Measurements from ENCODE around the gene ADGRB3. TPM values are rescaled to one million over a fixed set of nuclear protein-coding genes. Genes with fewer than 3 reads are reported as not detected.

Gene ADGRB3
- polyA plus RNA-seq, 3 donors, result 0.04 to 0.23 (median 0.05) TPM

GRCh38 chr6:68774843-68775242, 139.8 kb downstream of the ADGRB3 start:
- no peak overlapping the region for H3K27ac Mint-ChIP-seq
- Histone ChIP-seq H3K27ac (ENCODE audit: low read depth in 1 of 2, low read length in 2 of 2) (no peak overlapping the region), H3K27me3 (ENCODE audit: control insufficient read depth in 2 of 2, insufficient read depth in 2 of 2, low read length in 2 of 2) (no peaks in the 10 kb centered on the region), H3K4me1 (ENCODE audit: control insufficient read depth in 1 of 2, insufficient read depth in 2 of 2, low read length in 2 of 2) (no peaks in the 10 kb centered on the region), H3K4me2 (replicated peaks; ENCODE audit: extremely low read depth, low read length, poor library complexity, severe bottlenecking) (no peak overlapping the region), H3K36me3 (replicated peaks in 1 of 2; ENCODE audit: control insufficient read depth in 1 of 2, insufficient read depth in 2 of 2, low read length in 2 of 2) (no peaks in the 10 kb centered on the region), H4K20me1 (ENCODE audit: insufficient read depth, low read length) (no peaks in the 10 kb centered on the region), H3K9me3 (replicated peaks in 1 of 2; ENCODE audit: control insufficient read depth in 1 of 2, insufficient read depth in 1 of 2, low read length in 2 of 2) (no peaks in the 10 kb centered on the region), H3K9ac (ENCODE audit: insufficient read depth, low read length, poor library complexity, severe bottlenecking) (no peak overlapping the region), H2AFZ (ENCODE audit: insufficient read depth, low read depth, low read length, poor library complexity, severe bottlenecking) (no peak overlapping the region), H3K4me3 (replicated peaks in 1 of 3; ENCODE audit: low read depth in 2 of 3, low read length in 3 of 3) (no peak overlapping the region), H3K79me2 (ENCODE audit: insufficient read depth, low read length) (no peaks in the 10 kb centered on the region)
- no peaks in the 10 kb centered on the region for H3K36me3 Mint-ChIP-seq
- H3K4me3 Mint-ChIP-seq, result no peak overlapping the region
- no CpG with 5 or more reads among the region's 1 CpG for WGBS (ENCODE audit: insufficient coverage)
- H3K9me3 Mint-ChIP-seq, result no peaks in the 10 kb centered on the region
- DNase-seq, result no peak
- intact Hi-C loops (cut with micrococcal nuclease), result no loop called here
- H3K27me3 Mint-ChIP-seq (ENCODE audit: low read depth in 3 of 3), result no peaks in the 10 kb centered on the region
- H3K4me1 Mint-ChIP-seq, result no peaks in the 10 kb centered on the region
- TF ChIP-seq, protein P1, sequence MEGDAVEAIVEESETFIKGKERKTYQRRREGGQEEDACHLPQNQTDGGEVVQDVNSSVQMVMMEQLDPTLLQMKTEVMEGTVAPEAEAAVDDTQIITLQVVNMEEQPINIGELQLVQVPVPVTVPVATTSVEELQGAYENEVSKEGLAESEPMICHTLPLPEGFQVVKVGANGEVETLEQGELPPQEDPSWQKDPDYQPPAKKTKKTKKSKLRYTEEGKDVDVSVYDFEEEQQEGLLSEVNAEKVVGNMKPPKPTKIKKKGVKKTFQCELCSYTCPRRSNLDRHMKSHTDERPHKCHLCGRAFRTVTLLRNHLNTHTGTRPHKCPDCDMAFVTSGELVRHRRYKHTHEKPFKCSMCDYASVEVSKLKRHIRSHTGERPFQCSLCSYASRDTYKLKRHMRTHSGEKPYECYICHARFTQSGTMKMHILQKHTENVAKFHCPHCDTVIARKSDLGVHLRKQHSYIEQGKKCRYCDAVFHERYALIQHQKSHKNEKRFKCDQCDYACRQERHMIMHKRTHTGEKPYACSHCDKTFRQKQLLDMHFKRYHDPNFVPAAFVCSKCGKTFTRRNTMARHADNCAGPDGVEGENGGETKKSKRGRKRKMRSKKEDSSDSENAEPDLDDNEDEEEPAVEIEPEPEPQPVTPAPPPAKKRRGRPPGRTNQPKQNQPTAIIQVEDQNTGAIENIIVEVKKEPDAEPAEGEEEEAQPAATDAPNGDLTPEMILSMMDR (IDR thresholded peaks at IDR 0.05), result no peak

DNA sequence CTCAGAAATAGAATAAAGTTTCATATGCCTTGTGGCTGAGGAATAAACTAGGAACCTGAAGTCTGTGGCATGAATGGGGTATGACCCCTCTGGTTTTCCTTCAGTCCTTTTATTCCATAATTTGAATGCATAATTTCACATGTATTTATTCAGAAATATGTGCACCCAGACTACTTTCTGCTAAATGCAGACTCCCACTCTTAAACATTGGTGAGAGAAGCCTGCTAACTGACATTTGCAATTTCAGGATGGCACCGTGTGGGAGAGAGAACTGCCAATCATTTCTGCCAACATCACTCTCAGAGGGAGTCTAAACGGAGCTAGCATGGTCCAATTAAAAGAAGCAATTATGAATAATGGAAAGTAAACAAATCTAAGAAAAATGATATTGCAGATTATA, 141.3 kb downstream of the ADGRB3 start:
- Histone ChIP-seq H4K20me1 (ENCODE audit: insufficient read depth, low read length) (no peaks in the 10 kb centered on the region), H3K4me3 (replicated peaks in 1 of 3; ENCODE audit: low read depth in 2 of 3, low read length in 3 of 3) (no peak overlapping the region), H2AFZ (ENCODE audit: insufficient read depth, low read depth, low read length, poor library complexity, severe bottlenecking) (no peak overlapping the region), H3K36me3 (replicated peaks in 1 of 2; ENCODE audit: control insufficient read depth in 1 of 2, insufficient read depth in 2 of 2, low read length in 2 of 2) (no peaks in the 10 kb centered on the region), H3K27me3 (ENCODE audit: control insufficient read depth in 2 of 2, insufficient read depth in 2 of 2, low read length in 2 of 2) (no peaks in the 10 kb centered on the region), H3K4me1 (ENCODE audit: control insufficient read depth in 1 of 2, insufficient read depth in 2 of 2, low read length in 2 of 2) (no peaks in the 10 kb centered on the region), H3K4me2 (replicated peaks; ENCODE audit: extremely low read depth, low read length, poor library complexity, severe bottlenecking) (no peak overlapping the region), H3K27ac (ENCODE audit: low read depth in 1 of 2, low read length in 2 of 2) (no peak overlapping the region), H3K9ac (ENCODE audit: insufficient read depth, low read length, poor library complexity, severe bottlenecking) (no peak overlapping the region), H3K79me2 (ENCODE audit: insufficient read depth, low read length) (no peaks in the 10 kb centered on the region), H3K9me3 (replicated peaks in 1 of 2; ENCODE audit: control insufficient read depth in 1 of 2, insufficient read depth in 1 of 2, low read length in 2 of 2) (no peaks in the 10 kb centered on the region)
- Mint-ChIP-seq H3K27ac (no peak overlapping the region), H3K9me3 (no peaks in the 10 kb centered on the region), H3K36me3 (no peaks in the 10 kb centered on the region), H3K4me1 (no peaks in the 10 kb centered on the region), H3K27me3 (ENCODE audit: low read depth in 3 of 3) (no peaks in the 10 kb centered on the region), H3K4me3 (no peak overlapping the region)
- DNase-seq, result no peak
- intact Hi-C loops (cut with micrococcal nuclease), result no loop called here
- TF ChIP-seq, protein P1 (IDR thresholded peaks at IDR 0.05), result no peak
- no CpG with 5 or more reads among the region's 2 CpGs for WGBS (ENCODE audit: insufficient coverage)
